Activated naive CD8-positive, alpha-beta T cell treated with anti-CD3 and anti-CD28 coated beads, Interleukin-2, amount 50 U/mL, for 16 hours (primary cell): ENCODE data around the gene LPIN1.
"Not testable (repeated sequence)": the region's sequence is repeated elsewhere in the genome, so short reads cannot be mapped to it uniquely, and the experiment has no call there.

ENCODE experiments used
- DNase-seq: peaks from one replicate; pipeline ENCODE4 v3.0.0-alpha.2; 2020; ENCODE audit warnings: low read depth, low spot score

Gene LPIN1

GRCh38 chr2:11715987-11716652 is 30.3 kb upstream of the LPIN1 start:
- DNase-seq = no peak

GRCh38 chr2:11716689-11717321 is 29.6 kb upstream of the LPIN1 start:
- no peak for DNase-seq

GRCh38 chr2:11717623-11718022 is 28.8 kb upstream of the LPIN1 start:
- DNase-seq = no peak

- no peak for DNase-seq
Measured at GRCh38 chr2:11718606-11719005, 27.8 kb upstream of the LPIN1 start.

- no peak for DNase-seq
Measured at GRCh38 chr2:11719230-11719977, 27.0 kb upstream of the LPIN1 start.

GRCh38 chr2:11720752-11721151 is 25.7 kb upstream of the LPIN1 start:
- no peak for DNase-seq

- DNase-seq = no peak
Measured at GRCh38 chr2:11722292-11723060, 24.0 kb upstream of the LPIN1 start.

GRCh38 chr2:11723061-11723371 is 23.4 kb upstream of the LPIN1 start:
- no peak for DNase-seq

- no peak for DNase-seq
Measured at GRCh38 chr2:11724151-11724550, 22.3 kb upstream of the LPIN1 start.

GRCh38 chr2:11726384-11726783 is 20.0 kb upstream of the LPIN1 start:
- no peak for DNase-seq

GRCh38 chr2:11729362-11730212 is 16.8 kb upstream of the LPIN1 start:
- no peak for DNase-seq

GRCh38 chr2:11731214-11731984 is 15.0 kb upstream of the LPIN1 start:
- not testable (repeated sequence) for DNase-seq

- no peak for DNase-seq
Measured at GRCh38 chr2:11732587-11732986, 13.8 kb upstream of the LPIN1 start.

GRCh38 chr2:11737852-11738251 is 8.6 kb upstream of the LPIN1 start:
- not testable (repeated sequence) for DNase-seq

GRCh38 chr2:11738589-11739436 is 7.6 kb upstream of the LPIN1 start:
- DNase-seq = no peak

- no peak for DNase-seq
Measured at GRCh38 chr2:11740723-11741122, 5.7 kb upstream of the LPIN1 start.

- no peak for DNase-seq
Measured at GRCh38 chr2:11742317-11742701, 4.1 kb upstream of the LPIN1 start.

GRCh38 chr2:11742702-11743357 is 3.6 kb upstream of the LPIN1 start:
- no peak for DNase-seq

GRCh38 chr2:11743366-11743765 is 3.1 kb upstream of the LPIN1 start:
- no peak for DNase-seq
